ENCODE results near the gene SLC35F5.

GRCh38 chr2:113770929-113771328 is 14.5 kb upstream of the SLC35F5 start:
- no peak for TF ChIP-seq CTCF (IDR thresholded peaks at IDR 0.05)
- TF ChIP-seq POLR2A (IDR thresholded peaks at IDR 0.05) = no peak
